Activated CD4-positive, alpha-beta T cell treated with anti-CD3 and anti-CD28 coated beads, Interleukin-2, amount 50 U/mL, for 1 hour (primary cell): ENCODE results near the gene SURF1.

ENCODE experiments used
- DNase-seq: peaks from one replicate; pipeline ENCODE4 v3.0.0-alpha.2; 2020

SURF1 gene

GRCh38 chr9:133361507-133362092 lies 5.3 kb upstream of the SURF1 start:
- DNase-seq, result no peak

GRCh38 chr9:133360400-133361393 lies 4.4 kb upstream of the SURF1 start:
- no peak for DNase-seq

GRCh38 chr9:133359399-133360175 lies 3.3 kb upstream of the SURF1 start:
- DNase-seq, result no peak

GRCh38 chr9:133357656-133358055 lies 1.4 kb upstream of the SURF1 start:
- no peak for DNase-seq

- no peak for DNase-seq
These were observed 368 bp downstream of the SURF1 start for GRCh38 chr9:133355881-133356357.

GRCh38 chr9:133354766-133355165 lies 1.5 kb downstream of the SURF1 start:
- no peak for DNase-seq

GRCh38 chr9:133353548-133353947 lies 2.7 kb downstream of the SURF1 start:
- DNase-seq, result no peak

GRCh38 chr9:133352635-133353340 lies 3.5 kb downstream of the SURF1 start:
- no peak for DNase-seq

- no peak for DNase-seq
These were observed 4.2 kb downstream of the SURF1 start for GRCh38 chr9:133351908-133352634.

GRCh38 chr9:133351526-133351907 lies 4.8 kb downstream of the SURF1 start:
- DNase-seq, result no peak

- DNase-seq, result no peak
These were observed 6.2 kb downstream of the SURF1 start for GRCh38 chr9:133349965-133350616.

GRCh38 chr9:133348718-133349573 lies 7.3 kb downstream of the SURF1 start:
- DNase-seq, result no peak

- peak; percentile 88 for DNase-seq
These were observed 8.1 kb downstream of the SURF1 start, which contains the start of the genes MED22 and RPL7A for GRCh38 chr9:133347985-133348717. Gene MED22 (minus strand): TSS chr9:133348131. CDS start chr9:133346662, 1,469 bp downstream. Gene RPL7A (plus strand): TSS chr9:133348218. CDS start chr9:133348244, 26 bp downstream.

- peak; percentile 34 for DNase-seq
These were observed 8.7 kb downstream of the SURF1 start for GRCh38 chr9:133347515-133347984.

- DNase-seq, result no peak
These were observed 10.1 kb downstream of the SURF1 start for GRCh38 chr9:133346021-133346785.

GRCh38 chr9:133345596-133345995 lies 10.7 kb downstream of the SURF1 start:
- DNase-seq, result no peak

- no peak for DNase-seq
These were observed 11.3 kb downstream of the SURF1 start for GRCh38 chr9:133344979-133345378.

GRCh38 chr9:133344071-133344470 lies 12.2 kb downstream of the SURF1 start:
- DNase-seq, result no peak
